A204.1 (cell line): ENCODE data around the gene LINGO3.

Experiments used
- FAIRE-seq: peaks from 2 replicates; lab custom pipeline; 2012; peaks lifted over from hg19 to GRCh38; lab: Jason Lieb, UNC

The LINGO3 gene

GRCh38 chr19:2305452-2306280 is 2.3 kb downstream of the LINGO3 start:
- FAIRE-seq = no peak

- no peak for FAIRE-seq
Observed at GRCh38 chr19:2303211-2303798, 4.6 kb downstream of the LINGO3 start.

DNA sequence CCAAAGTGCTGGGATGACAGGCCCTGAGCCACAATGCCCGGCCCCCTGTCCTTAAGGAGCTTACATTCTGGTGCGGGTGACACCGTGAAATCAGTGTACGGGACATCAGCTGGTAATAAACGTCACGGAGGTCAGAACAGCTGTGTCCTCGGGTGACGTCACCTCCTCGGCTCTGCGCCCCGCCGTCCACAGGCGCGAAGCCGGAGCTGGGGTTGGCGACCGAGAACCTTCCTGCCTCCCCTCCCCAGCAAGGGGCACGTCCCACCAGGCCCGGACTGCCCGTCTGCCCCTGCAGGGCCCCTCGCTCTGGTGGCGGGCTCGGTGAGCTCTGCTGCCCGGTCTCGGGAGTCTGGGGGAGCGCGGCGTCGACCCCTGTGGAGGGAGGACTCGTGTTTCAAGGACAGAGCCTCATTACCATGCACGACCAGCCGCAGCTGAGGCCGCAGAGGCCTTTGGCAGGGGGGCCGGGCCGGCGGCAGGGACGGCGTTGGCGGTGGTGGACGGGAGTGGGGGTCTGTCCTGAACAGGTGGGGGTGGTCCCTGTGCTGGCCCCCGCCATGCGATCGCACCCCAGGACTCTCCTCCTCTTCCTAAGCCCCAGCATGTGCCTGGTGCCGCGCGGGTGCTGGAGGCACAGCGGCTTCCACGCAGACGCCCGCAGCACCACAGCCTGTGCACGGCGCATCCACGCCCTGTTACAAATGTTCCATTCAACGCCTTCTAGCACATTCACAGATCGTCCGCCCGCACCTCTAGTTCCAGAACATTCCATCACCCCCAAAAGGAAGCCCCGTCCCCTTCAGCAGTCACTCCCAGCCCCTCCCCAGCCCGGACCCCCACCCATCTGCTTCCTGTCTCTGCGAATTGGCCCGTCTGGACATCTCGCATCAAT is 5.4 kb downstream of the LINGO3 start:
- no peak for FAIRE-seq

DNA sequence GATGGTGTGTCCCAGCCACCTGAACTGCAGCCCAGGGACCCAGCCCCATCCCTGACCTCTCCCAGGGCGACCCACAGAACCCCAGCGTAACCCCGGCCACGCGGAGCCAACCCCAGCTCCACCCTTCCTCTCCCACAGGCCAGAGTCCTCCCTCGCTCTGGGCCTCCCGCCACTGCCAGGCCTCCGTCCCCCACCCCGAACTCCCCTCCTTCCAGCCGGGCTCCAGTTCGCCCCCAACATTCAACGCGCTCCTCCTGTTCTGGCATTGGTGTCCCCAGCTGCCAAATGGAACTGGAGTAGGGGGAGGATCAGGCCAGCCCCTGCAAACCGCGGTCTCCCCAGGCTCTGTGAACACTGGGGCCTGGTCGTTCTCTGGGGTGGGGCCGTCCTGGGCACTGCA is 7.4 kb downstream of the LINGO3 start:
- no peak for FAIRE-seq

DNA sequence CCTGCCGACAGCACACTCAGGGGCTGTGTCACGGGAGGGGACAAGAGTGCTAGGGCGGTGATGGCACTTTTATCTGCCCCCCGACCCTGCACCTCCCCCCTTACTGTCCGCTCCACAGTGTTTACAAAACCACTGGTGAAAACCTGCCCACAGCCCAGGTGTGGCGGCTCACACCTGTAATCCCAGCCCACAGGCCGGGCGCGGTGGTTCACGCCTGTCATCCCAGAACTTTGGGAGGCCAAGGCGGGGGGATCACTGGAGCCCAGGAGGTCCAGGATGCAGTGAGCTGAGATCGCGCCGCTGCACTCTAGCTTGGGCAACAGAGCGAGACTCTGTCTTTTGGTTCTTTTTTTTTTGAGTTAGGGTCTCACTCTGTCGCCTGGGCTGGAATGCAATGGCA is 11.8 kb downstream of the LINGO3 start:
- no peak for FAIRE-seq

GRCh38 chr19:2294687-2295335 is 13.1 kb downstream of the LINGO3 start:
- no peak for FAIRE-seq

DNA sequence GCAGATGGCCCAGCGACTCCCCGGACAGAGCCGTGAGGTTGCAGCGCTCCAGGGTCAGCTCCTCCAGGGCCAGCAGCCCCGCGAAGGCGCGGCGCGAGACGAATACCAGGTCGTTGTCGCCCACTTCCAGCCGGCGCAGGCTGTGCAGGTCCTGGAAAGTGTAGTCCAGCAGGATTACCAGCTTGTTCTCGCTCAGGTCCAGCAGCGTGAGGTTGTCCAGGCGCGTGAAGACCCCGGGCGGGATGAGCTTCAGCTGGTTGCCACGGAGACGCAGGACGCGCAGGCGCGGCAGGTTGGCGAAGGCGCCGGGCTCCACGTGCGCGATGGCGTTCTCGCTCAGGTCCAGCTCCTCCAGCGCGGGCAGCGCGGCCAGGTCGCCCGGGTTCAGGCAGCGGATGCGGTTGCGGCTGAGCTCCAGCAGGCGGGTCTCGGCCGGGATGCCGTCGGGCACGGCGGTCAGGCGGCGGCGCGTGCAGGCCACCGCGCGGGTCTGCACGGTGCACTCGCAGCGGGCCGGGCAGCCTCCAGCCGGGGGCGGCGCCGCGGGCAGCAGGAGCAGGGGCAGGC is 16.7 kb downstream of the LINGO3 start:
- no peak for FAIRE-seq

DNA sequence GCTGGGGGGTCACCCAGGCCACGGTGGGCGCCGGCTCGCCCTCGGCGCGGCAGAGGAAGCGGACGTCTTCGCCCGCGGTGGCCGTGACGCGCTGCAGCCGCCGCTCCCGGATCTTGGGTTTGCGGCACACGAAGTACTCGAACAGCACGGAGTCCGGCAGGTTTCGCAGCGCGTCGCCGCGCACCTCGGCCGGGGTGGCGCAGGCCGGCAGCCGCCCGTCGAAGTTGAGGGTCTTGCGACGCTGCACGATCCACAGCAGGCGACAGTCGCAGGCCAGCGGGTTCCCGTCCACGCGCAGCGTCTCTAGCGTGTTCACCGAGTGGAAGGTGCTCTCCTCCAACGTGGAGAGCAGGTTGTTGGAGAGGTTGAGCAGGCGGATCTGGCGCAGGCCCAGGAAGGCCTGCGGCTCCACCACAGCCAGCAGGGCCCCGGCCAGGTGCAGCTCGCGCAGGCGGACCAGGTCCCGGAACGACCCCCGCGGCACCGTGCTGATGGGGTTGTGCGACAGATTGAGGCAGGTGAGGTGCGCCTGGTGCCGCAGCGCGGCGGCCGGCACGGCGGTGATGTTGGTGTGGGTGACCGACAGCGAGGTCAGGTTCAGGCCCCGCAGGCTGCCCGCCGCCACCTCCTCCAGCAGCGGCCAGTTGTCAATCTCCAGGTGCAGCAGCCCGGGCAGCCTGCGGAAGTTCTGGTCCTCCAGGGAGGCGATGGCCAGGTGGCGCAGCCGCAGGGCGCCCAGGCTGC is 17.3 kb downstream of the LINGO3 start:
- FAIRE-seq = no peak

GRCh38 chr19:2289714-2290435 is 18.1 kb downstream of the LINGO3 start:
- no peak for FAIRE-seq

- no peak for FAIRE-seq
Observed at GRCh38 chr19:2288818-2289713, 18.9 kb downstream of the LINGO3 start.

- FAIRE-seq = no peak
Observed at GRCh38 chr19:2288338-2288817, 19.6 kb downstream of the LINGO3 start.

DNA sequence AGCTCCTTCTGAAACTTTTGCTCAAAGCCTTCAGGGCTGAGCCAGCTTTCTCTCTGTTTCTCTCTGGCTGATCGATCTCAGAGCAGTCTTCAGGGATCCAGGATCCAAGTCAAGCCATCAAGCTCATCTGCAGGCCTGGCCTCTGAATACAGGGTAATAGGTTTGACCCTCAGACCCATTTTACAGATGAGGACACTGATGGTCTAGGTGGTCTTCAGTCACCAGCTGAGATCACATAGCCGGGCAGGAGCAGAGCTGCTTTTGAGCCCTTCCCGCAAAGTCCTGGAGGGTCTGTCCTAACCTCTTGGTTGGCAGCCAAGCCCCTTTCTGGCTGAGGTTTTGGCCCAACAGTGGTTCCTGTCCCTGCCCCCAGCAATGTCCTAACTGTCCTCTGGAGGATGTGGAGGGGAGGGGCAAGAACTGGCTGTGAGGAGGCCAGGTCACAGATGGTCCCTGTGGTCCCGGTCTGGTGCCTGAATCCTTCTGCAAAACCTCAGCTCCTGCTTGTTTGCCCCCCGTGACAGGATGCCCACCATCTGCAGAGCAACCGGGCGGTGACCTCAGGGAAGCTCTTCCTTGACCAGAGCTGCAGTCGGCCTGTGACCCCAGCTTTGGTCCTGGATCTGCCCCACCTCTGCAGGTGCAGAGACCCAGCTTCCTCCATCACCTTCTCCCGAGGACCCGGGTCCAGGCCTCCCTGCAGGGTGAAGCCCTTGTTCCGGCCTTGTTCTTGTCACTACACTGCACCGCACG is 20.2 kb downstream of the LINGO3 start:
- no peak for FAIRE-seq

GRCh38 chr19:2286402-2287140 is 21.4 kb downstream of the LINGO3 start:
- FAIRE-seq = no peak

DNA sequence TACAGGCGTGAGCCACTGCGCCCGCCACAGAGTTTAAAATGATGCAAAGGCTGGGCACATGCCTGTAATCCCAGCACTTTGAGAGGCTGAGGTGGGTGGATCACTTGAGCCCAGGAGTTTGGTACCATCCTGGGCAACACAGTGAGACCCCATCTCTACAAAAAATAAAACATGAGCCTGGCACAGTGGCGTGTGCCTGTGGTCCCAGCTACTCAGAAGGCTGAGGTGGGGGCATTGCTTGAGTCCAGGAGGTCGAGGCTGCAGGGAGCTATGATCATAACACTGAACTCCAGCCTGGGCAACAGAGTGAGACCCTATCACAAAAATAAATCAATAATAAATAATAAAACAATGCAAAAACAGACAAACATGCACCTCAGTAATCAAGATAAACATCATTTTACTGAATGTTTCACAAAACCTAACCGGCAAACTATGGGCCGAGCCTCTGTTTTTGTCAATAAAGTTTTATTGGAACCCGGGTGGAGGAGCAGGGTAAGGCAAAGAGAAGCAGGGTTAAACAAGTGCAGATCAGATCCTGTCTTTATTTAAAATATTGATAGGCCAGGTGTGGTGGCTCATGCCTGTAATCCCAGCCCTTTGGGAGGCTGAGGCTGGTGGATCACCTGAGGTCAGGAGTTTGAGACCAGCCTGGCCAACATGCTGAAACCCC is 24.0 kb downstream of the LINGO3 start:
- FAIRE-seq = no peak

- FAIRE-seq = no peak
Observed at GRCh38 chr19:2282862-2283237, 25.1 kb downstream of the LINGO3 start.

GRCh38 chr19:2282062-2282861 is 25.7 kb downstream of the LINGO3 start, which contains the start of gene PEAK3:
TSS of gene PEAK3 (minus strand) at chr19:2282175. CDS start at chr19:2280931, 1,244 bp downstream.
- no peak for FAIRE-seq
